CD4-positive, alpha-beta memory T cell (primary cell): ENCODE measurements around the gene PCNP. TPM values are rescaled to one million over a fixed set of nuclear protein-coding genes. Genes with fewer than 3 reads are reported as not detected.

Experiments used
- CTCF ChIA-PET: fragments of 350-600 bp; sonication (Branson Sonifier 250); formaldehyde crosslinking; loops from one replicate; lab custom pipeline; 2021; ENCODE audit warnings: inconsistent platforms; ENCODE audit not compliant: partially characterized antibody; lab: Charles Lee
- POLR2A ChIA-PET: fragments of 350-600 bp; sonication (Branson Sonifier 250); formaldehyde crosslinking; loops from one replicate; lab custom pipeline; 2021; ENCODE audit not compliant: partially characterized antibody; lab: Charles Lee
- DNase-seq, 5 donors: peaks; one replicate each; pipeline versions ENCODE4 v3.0.0 to v3.0.0-alpha.2; 2020 to 2022; ENCODE audit warnings: mixed read lengths in 1 of 5
- H3K27ac ChIP-seq: one replicate; pipeline ENCODE4 v1.7.0; 2013; ENCODE audit warnings: low read depth, low read length
- H3K27me3 ChIP-seq: 2 replicates; pipeline ENCODE4 v1.7.0; 2013; ENCODE audit warnings: mild to moderate bottlenecking, low read length, moderate library complexity; ENCODE audit not compliant: insufficient read depth
- H3K36me3 ChIP-seq: 2 replicates; pipeline ENCODE4 v1.7.0; 2013; ENCODE audit warnings: mild to moderate bottlenecking, low read length, moderate library complexity; ENCODE audit not compliant: insufficient read depth
- H3K4me1 ChIP-seq: 2 replicates; pipeline ENCODE4 v1.7.0; 2013; ENCODE audit warnings: mild to moderate bottlenecking, low read length, moderate library complexity; ENCODE audit not compliant: insufficient read depth
- H3K4me3 ChIP-seq, 2 donors: one replicate each; pipeline ENCODE4 v1.7.0; 2013; ENCODE audit warnings: low read length in 2 of 2, mild to moderate bottlenecking in 1 of 2
- H3K9me3 ChIP-seq, 2 donors: one replicate each; pipeline ENCODE4 v1.7.0; 2013; ENCODE audit warnings: low read length in 2 of 2, control low read depth in 1 of 2; ENCODE audit not compliant: control insufficient read depth in 1 of 2
- H3K27ac Mint-ChIP-seq, 7 donors: one replicate each; pipeline ENCODE4 v1.8.0; 2020 to 2021; ENCODE audit warnings: mixed read lengths in 7 of 7, mild to moderate bottlenecking in 6 of 7, inconsistent platforms in 3 of 7, moderate library complexity in 3 of 7
- H3K27me3 Mint-ChIP-seq, 2 donors: one replicate each; pipeline ENCODE4 v1.8.0; 2020 to 2021; ENCODE audit warnings: mixed read lengths in 2 of 2
- H3K36me3 Mint-ChIP-seq, 2 donors: one replicate each; pipeline ENCODE4 v1.8.0; 2020 to 2021; ENCODE audit warnings: mixed read lengths in 2 of 2, inconsistent platforms in 1 of 2, mild to moderate bottlenecking in 1 of 2
- H3K4me1 Mint-ChIP-seq, 4 donors: one replicate each; pipeline ENCODE4 v1.8.0; 2020 to 2021; ENCODE audit warnings: mixed read lengths in 4 of 4, mild to moderate bottlenecking in 1 of 4
- H3K4me3 Mint-ChIP-seq, 8 donors: one replicate each; pipeline ENCODE4 v1.8.0; 2020 to 2021; ENCODE audit warnings: mixed read lengths in 8 of 8, mild to moderate bottlenecking in 7 of 8, moderate library complexity in 6 of 8, inconsistent platforms in 3 of 8
- H3K9me3 Mint-ChIP-seq, 8 donors: one replicate each; pipeline ENCODE4 v1.8.0; 2020 to 2021; ENCODE audit warnings: mixed read lengths in 8 of 8, mild to moderate bottlenecking in 5 of 8, inconsistent platforms in 3 of 8, moderate library complexity in 1 of 8
- intact Hi-C: fragments of 100-400 bp; cut with micrococcal nuclease; formaldehyde crosslinking; loops from one replicate; pipeline ENCODE4 v1.15.1; 2023
- polyA plus RNA-seq, 2 donors: library from polyadenylated mRNA; unstranded; fragments of 300-500 nt; fragmentation: Illumina TruSeq; gene quantifications; one replicate each; pipeline ENCODE4 v1.2.3, GENCODE V29; 2021
- total RNA-seq, 2 experiments: library from RNA; stranded (reverse); gene quantifications; one replicate each; pipeline ENCODE4 v1.2.3, GENCODE V29; 2021

Gene PCNP, protein sequence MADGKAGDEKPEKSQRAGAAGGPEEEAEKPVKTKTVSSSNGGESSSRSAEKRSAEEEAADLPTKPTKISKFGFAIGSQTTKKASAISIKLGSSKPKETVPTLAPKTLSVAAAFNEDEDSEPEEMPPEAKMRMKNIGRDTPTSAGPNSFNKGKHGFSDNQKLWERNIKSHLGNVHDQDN
- total RNA-seq (100 to 1,000 TPM; 172 to 189 TPM), polyA plus RNA-seq (100 to 1,000 TPM; 117 to 155 TPM)

DNA sequence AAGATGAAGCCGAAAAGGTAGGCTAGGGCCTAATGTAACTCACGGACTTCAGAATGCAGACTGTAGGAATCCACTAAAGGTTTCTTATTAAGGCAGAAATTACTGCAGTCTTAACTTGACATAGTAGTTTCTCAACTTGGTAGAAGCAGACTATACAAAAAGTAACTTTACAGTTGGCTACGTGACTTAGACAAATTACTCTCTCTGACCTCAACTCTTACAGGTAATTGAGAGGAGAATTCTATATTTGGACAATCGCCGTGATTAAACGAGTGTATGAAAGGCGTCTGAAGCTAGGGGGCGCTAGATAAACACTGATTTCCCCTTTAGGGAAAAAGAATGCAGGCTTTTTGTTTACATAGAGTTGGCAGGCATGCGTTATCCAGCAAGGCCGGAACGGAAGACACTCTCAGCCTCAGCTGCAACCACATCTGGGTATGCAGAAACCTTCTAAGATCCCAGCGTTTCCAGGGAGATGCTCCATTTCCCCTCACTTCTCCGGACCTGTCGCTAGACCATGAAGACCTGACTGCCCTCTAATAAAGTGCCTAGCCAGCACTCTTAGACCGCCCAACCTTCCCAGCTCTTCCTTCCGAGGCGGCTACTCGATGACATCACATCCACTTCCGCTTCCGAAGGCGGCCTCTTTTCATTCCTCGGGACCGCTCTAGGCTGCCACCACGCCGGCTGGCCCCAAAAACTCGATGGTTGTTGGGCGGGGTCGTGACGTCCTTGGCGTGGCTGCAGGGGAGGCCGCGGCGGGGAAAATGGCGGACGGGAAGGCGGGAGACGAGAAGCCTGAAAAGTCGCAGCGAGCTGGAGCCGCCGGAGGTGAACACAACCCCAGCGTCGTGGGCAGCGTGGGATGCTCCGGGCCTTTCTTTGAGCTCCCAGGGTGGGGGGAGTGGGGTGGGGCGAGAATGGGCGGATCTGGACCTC lies at the start of gene PCNP:
Gene PCNP, plus strand, starts transcription at position 732 of the 939 bp plus-strand sequence. Its CDS starts 36 bp downstream, at position 768.
- Mint-ChIP-seq H3K36me3 (peaks cover 7 to 32% of the 10 kb centered on the region in 2 donors), H3K4me1 (peaks cover 46 to 78% (median 62%) of the 10 kb centered on the region in 4 donors), H3K9me3 (peaks cover 0 to 2% (median 0%) of the 10 kb centered on the region in 8 donors), H3K27ac (peak within 1 kb of the TSS; percentile 95 to 100 (median 99)), H3K27me3 (no peaks in the 10 kb centered on the region), H3K4me3 (peak within 1 kb of the TSS; percentile 92 to 99 (median 97))
- Histone ChIP-seq H3K4me3 (peak within 1 kb of the TSS; percentile 72 to 91), H3K9me3 (no peaks in the 10 kb centered on the region), H3K4me1 (peaks cover 63% of the 10 kb centered on the region), H3K36me3 (no peaks in the 10 kb centered on the region), H3K27ac (peak within 1 kb of the TSS; percentile 98), H3K27me3 (no peaks in the 10 kb centered on the region)
- intact Hi-C loops = loop anchor here (1.0 to 10.0 kb wide), 15 partner anchors 12 to 1757 kb away; partner anchors contain the start of genes CEP97, CMSS1, LNP1 and NXPE3
- POLR2A ChIA-PET = interaction anchor here (0.6 to 4.0 kb wide), 41 partner anchors 11 to 1313 kb away, joined by 3 to 70 read pairs (median 4); partner anchors contain the start of genes CEP97, LNP1, NFKBIZ and NXPE3
- CTCF ChIA-PET = interaction anchor here (0.9 to 4.0 kb wide), 19 partner anchors 9 to 205 kb away, joined by 3 to 28 read pairs (median 5); partner anchors contain the start of genes NXPE3, RPL24, TRMT10C and ZBTB11
- DNase-seq = peak; percentile 98 to 99 (median 99)

DNA sequence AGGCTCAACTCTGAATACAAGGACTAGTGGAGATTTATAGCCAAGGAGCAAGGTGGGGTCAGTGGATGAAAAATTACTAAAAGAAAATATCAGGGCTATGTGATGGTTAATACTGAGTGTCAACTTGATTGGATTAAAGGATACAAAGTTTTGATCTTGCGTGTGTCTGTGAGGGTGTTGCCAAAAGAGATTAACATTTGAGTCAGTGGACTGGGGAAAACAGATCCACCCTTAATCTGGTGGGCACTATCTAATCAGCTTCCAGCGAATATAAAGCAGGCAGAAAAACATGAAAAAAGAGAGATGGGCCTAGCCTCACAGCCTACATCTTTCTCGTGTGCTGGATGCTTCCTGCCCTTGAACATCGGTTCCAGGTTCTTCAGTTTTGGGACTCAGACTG lies 46.5 kb upstream of the PCNP start:
- DNase-seq = no peak

DNA sequence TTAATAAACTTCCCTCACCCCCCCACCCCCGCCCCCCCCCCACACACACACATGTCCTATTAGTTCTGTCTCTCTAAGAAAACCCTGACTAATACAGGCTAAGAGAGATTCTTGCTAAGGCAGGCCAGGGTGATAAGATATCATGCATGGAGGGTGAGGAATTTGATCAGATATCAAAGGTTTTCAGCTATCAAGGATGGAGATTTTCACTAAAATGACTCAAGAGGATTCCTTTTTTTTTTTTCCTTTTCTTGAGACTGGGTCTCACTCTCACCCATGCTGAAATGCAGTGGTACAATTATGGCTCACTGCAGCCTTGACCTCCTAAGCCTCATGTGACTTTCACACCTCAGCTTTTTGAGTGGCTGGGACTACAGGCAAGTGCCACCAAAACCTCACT lies 46.1 kb upstream of the PCNP start:
- Mint-ChIP-seq H3K9me3 (peaks cover 0 to 11% (median 4%) of the 10 kb centered on the region in 8 donors), H3K27me3 (no peaks in the 10 kb centered on the region), H3K4me3 (no peak overlapping the region), H3K27ac (no peak overlapping the region), H3K4me1 (peaks cover 35 to 43% (median 40%) of the 10 kb centered on the region in 4 donors), H3K36me3 (peaks cover 0 to 3% of the 10 kb centered on the region in 2 donors)
- no peak overlapping the region for H3K27ac ChIP-seq
- no peaks in the 10 kb centered on the region for H3K36me3 ChIP-seq
- peaks cover 40% of the 10 kb centered on the region for H3K4me1 ChIP-seq
- no peaks in the 10 kb centered on the region for H3K27me3 ChIP-seq
- no peak for DNase-seq
- intact Hi-C loops = no loop called here
- no peaks in the 10 kb centered on the region for H3K9me3 ChIP-seq
- ChIA-PET CTCF (no interaction called here), POLR2A (interaction anchor here (0.9 kb wide), 1 partner anchor 16 kb away, joined by 3 read pairs; no protein-coding TSS in a partner anchor)
- no peak overlapping the region for H3K4me3 ChIP-seq

More for the DNA sequence above, 46.5 kb upstream of the PCNP start:
- peaks cover 38 to 44% (median 39%) of the 10 kb centered on the region in 4 donors for H3K4me1 Mint-ChIP-seq
- no peak overlapping the region for H3K4me3 ChIP-seq
- no peaks in the 10 kb centered on the region for H3K9me3 ChIP-seq
- peaks cover 0 to 11% (median 4%) of the 10 kb centered on the region in 8 donors for H3K9me3 Mint-ChIP-seq
- no peaks in the 10 kb centered on the region for H3K27me3 ChIP-seq
- no peak overlapping the region for H3K4me3 Mint-ChIP-seq
- no peak overlapping the region for H3K27ac ChIP-seq
- H3K36me3 ChIP-seq = no peaks in the 10 kb centered on the region
- H3K27me3 Mint-ChIP-seq = no peaks in the 10 kb centered on the region
- intact Hi-C loops = no loop called here
- H3K36me3 Mint-ChIP-seq = peaks cover 0 to 3% of the 10 kb centered on the region in 2 donors
- ChIA-PET POLR2A (no interaction called here), CTCF (no interaction called here)
- peak overlapping the region in 1 of 7 donors; percentile 4 for H3K27ac Mint-ChIP-seq
- H3K4me1 ChIP-seq = peaks cover 40% of the 10 kb centered on the region

DNA sequence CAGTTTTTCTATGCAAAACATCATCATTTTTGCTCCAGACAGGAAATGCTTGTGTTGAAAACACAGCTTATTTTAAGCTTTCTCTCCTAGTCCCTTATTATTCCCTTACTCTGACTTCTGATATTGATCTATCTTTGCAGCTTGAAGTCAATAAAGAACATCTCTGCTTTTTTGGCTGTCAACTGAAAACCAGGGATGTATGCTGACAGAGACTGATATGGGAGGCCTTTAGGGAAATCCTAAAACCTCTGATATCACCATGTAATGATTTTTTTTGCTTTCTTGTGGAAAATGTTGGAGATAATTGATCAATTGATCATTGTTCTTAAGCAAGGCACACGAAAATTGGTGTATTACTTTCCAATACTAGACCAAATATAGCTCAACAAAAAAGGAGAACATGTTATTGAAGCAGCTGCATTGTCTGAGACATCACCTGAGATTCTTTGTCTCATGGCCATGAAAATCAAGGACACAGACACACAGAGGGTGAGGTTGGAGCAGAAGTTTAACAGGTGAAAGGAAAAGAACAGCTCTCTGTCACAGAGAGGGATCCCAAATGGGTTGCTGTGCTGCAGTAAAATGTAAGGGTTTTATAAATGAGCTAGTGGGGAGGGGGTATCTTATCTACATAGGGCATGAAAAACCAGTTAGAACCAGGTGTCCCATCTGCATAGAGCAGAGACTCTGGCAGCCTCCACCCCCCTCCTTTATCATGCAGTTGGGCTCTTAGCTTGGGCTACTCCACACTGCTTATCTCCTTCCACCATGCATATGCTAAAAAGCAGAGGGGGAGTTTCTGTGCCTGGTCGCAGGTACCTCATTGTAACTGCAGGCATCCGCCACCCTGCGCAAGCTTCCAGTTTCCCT lies 43.9 kb upstream of the PCNP start:
- Histone ChIP-seq H3K36me3 (no peaks in the 10 kb centered on the region), H3K27me3 (no peaks in the 10 kb centered on the region), H3K9me3 (no peaks in the 10 kb centered on the region), H3K4me1 (peaks cover 40% of the 10 kb centered on the region), H3K4me3 (no peak overlapping the region), H3K27ac (peak overlapping the region; percentile 42)
- DNase-seq = no peak
- Mint-ChIP-seq H3K36me3 (peaks cover 0 to 3% of the 10 kb centered on the region in 2 donors), H3K9me3 (peaks cover 0 to 9% (median 4%) of the 10 kb centered on the region in 8 donors), H3K27ac (peak overlapping the region; percentile 63 to 93 (median 89)), H3K4me3 (peak overlapping the region; percentile 13 to 72 (median 48)), H3K27me3 (no peaks in the 10 kb centered on the region), H3K4me1 (peaks cover 35 to 43% (median 41%) of the 10 kb centered on the region in 4 donors)
- CTCF ChIA-PET = interaction anchor here (0.8 to 2.1 kb wide), 4 partner anchors 9 to 17 kb away, joined by 3 to 8 read pairs (median 4); partner anchors contain the start of gene SENP7
- intact Hi-C loops = loop anchor here (1.0 to 2.0 kb wide), 3 partner anchors 9 to 17 kb away; partner anchors contain the start of gene SENP7
- POLR2A ChIA-PET = interaction anchor here (0.9 to 2.8 kb wide), 10 partner anchors 9 to 43 kb away, joined by 3 to 32 read pairs (median 6); partner anchors contain the start of genes PCNP, SENP7 and TRMT10C

DNA sequence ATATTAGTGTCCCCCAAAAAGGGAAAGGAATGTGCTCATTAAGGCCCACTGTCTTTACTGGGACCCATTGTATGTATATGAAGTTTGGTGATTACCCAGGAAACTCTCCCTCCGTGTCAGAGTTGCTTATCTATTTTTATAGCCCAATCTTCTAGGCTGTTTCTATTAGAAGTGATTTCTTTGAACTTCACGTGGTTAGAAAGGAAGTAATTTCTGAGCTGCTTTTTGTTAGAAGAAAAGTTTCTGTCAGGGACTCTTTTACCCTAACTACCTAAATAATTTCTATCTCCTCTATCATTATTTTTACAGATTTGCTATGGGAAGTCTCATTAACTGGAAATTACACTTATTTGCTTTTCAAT lies 43.3 kb upstream of the PCNP start:
- Mint-ChIP-seq H3K4me3 (peak overlapping the region; percentile 13 to 72 (median 48)), H3K4me1 (peaks cover 35 to 42% (median 41%) of the 10 kb centered on the region in 4 donors), H3K36me3 (no peaks in the 10 kb centered on the region), H3K9me3 (peaks cover 0 to 7% (median under 1%) of the 10 kb centered on the region in 8 donors), H3K27me3 (no peaks in the 10 kb centered on the region), H3K27ac (peak overlapping the region; percentile 63 to 93 (median 89))
- ChIA-PET CTCF (interaction anchor here (1.4 to 2.1 kb wide), 3 partner anchors 9 to 14 kb away, joined by 4 to 8 read pairs (median 5); no protein-coding TSS in a partner anchor), POLR2A (interaction anchor here (0.6 to 2.8 kb wide), 10 partner anchors 9 to 62 kb away, joined by 3 to 32 read pairs (median 6); partner anchors contain the start of genes PCNP, SENP7 and TRMT10C)
- peak in 1 of 5 donors; percentile 34 for DNase-seq
- intact Hi-C loops = loop anchor here (1.0 to 2.0 kb wide), 3 partner anchors 9 to 18 kb away; partner anchors contain the start of gene SENP7
- H3K4me1 ChIP-seq = peaks cover 40% of the 10 kb centered on the region
- no peaks in the 10 kb centered on the region for H3K36me3 ChIP-seq
- H3K4me3 ChIP-seq = no peak overlapping the region
- H3K27ac ChIP-seq = peak overlapping the region; percentile 42
- no peaks in the 10 kb centered on the region for H3K27me3 ChIP-seq
- H3K9me3 ChIP-seq = no peaks in the 10 kb centered on the region
